K562 (cell line): ENCODE results near the gene SPEM3. TPM values are rescaled to one million over a fixed set of nuclear protein-coding genes. Genes with fewer than 3 reads are reported as not detected.

Experiments
- CBX5 ChIP-seq: IDR thresholded peaks from 2 replicates; pipeline ENCODE4 v1.6.1; 2014; ENCODE audit warnings: low read depth, borderline replicate concordance
- MAZ ChIP-seq, 2 experiments: fragments of 450-650 bp in 1 of 2; sonication (generic) in 1 of 2; formaldehyde crosslinking; IDR thresholded peaks in 1 of 2; conservative IDR thresholded peaks in 1 of 2; 2 replicates each; pipeline versions ENCODE4 v1.4.0 to v1.5.0; 2020; ENCODE audit warnings: mild to moderate bottlenecking in 1 of 2, missing genetic modification reagents in 1 of 2
- PHF8 ChIP-seq: fragments of 200-600 bp; sonication (generic); IDR thresholded peaks from 2 replicates; pipeline ENCODE4 v1.6.1; 2012; ENCODE audit warnings: mixed run types, mild to moderate bottlenecking, inconsistent platforms, low read length, moderate library complexity, borderline replicate concordance
- ZFX ChIP-seq: sonication (generic); formaldehyde crosslinking; IDR thresholded peaks from 2 replicates; pipeline ENCODE4 v1.8.0; 2022; ENCODE audit warnings: mild to moderate bottlenecking, missing genetic modification reagents, moderate library complexity
- ZNF217 ChIP-seq: sonication (generic); formaldehyde crosslinking; IDR thresholded peaks from 2 replicates; pipeline ENCODE4 v1.8.0; 2022; ENCODE audit warnings: mild to moderate bottlenecking, missing genetic modification reagents
- ZNF780A ChIP-seq: fragments of 250-450 bp; sonication (Bioruptor Pico); IDR thresholded peaks from 2 replicates; pipeline ENCODE4 v1.5.0; 2021; ENCODE audit warnings: mild to moderate bottlenecking
- polyA plus RNA-seq, 8 experiments: library from polyadenylated mRNA; depleted of rRNA in 4 of 8; stranded (reverse) in 5 of 8; unstranded in 3 of 8; fragments of >200 nt; fragmentation: Nextera tagmentation in 2 of 8; fragmentation: Illumina TruSeq in 1 of 8; extraction: Ambion mirVana in 2 of 8; extraction: Trizol in 1 of 8; gene quantifications; 2 replicates each; pipeline versions ENCODE4 v1.2.1 to v1.2.3, GENCODE V29; 2011 to 2014; ENCODE audit warnings: inconsistent platforms in 1 of 8, missing spikeins in 1 of 8
- total RNA-seq, 7 experiments: library from RNA; depleted of rRNA in 6 of 7; stranded (reverse); fragments of >200 nt in 6 of 7; fragmentation: Illumina TruSeq in 2 of 7; extraction: Trizol in 2 of 7; gene quantifications; 2 replicates each; pipeline versions ENCODE4 v1.2.1 to v1.2.3, GENCODE V29; 2011 to 2021; ENCODE audit warnings: low replicate concordance in 1 of 7
- TF ChIP-seq, protein P1 (sequence below), 2 experiments: IDR thresholded peaks; 2 replicates each; pipeline ENCODE4 v1.6.1; 2011; ENCODE audit warnings: borderline replicate concordance in 1 of 2, control low read depth in 1 of 2, low read depth in 1 of 2, low read length in 1 of 2, mild to moderate bottlenecking in 1 of 2, mixed read lengths in 1 of 2, moderate library complexity in 1 of 2; ENCODE audit not compliant: insufficient read depth in 1 of 2, insufficient read length in 1 of 2, poor library complexity in 1 of 2, severe bottlenecking in 1 of 2; ENCODE audit errors: extremely low read depth in 1 of 2
- TF ChIP-seq, protein P2 (sequence below): fragments of 450-650 bp; IDR thresholded peaks from 2 replicates; pipeline ENCODE4 v1.6.1; 2016
- TF ChIP-seq, protein P3 (sequence below): fragments of 200-800 bp; sonication (Bioruptor generic); IDR thresholded peaks from 2 replicates; pipeline ENCODE4 v1.6.1; 2017; ENCODE audit warnings: missing genetic modification characterization, missing compliant biosample characterization

SPEM3 gene
- total and polyA plus RNA-seq, 9 of the 15 experiments (the other 6 are each of a cell fraction or from before 2014, with no cell fraction given): not detected

DNA sequence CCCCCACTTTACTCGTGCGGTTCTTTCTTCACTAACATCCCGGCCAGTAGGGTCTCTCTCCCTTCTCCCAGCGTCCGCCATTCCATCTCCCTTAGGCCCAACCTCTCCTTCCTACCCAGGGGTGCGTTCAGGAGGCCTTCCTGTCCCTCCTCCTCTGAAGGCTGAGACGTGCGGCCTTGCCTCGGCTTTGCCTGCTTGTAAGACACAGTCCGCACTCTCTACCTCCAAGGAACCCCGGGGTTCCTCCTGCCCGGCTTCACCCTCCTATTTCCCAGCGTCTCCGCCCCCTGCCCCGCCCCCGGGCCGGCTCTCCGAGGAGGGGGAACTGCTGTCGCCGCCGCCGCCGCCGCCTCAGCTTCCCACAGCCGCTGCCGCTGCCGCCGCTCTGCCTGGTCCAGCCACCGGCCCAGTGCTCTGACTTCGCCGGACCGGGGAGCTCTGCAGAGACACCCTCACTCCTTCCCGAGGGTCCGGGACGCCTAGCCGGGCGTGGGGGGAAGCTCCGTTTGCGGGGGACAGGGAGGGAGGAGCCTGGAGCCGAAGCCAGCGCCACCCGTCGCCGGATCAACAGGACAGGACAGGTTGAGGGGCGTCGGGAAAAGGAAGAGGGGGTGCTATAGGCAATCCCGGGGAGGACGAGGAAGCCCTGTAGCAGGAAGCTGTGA, 9.4 kb downstream of the SPEM3 start (continued):
- TF ChIP-seq, protein P1, sequence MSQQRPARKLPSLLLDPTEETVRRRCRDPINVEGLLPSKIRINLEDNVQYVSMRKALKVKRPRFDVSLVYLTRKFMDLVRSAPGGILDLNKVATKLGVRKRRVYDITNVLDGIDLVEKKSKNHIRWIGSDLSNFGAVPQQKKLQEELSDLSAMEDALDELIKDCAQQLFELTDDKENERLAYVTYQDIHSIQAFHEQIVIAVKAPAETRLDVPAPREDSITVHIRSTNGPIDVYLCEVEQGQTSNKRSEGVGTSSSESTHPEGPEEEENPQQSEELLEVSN (IDR thresholded peaks at IDR 0.05; ENCODE audit: borderline replicate concordance in 1 of 2, extremely low read depth in 1 of 2, insufficient read depth in 1 of 2, insufficient read length in 1 of 2, low read depth in 1 of 2, low read length in 1 of 2, poor library complexity in 1 of 2, severe bottlenecking in 1 of 2): peak in 1 of 2 experiments; percentile 38
- TF ChIP-seq, protein P2, sequence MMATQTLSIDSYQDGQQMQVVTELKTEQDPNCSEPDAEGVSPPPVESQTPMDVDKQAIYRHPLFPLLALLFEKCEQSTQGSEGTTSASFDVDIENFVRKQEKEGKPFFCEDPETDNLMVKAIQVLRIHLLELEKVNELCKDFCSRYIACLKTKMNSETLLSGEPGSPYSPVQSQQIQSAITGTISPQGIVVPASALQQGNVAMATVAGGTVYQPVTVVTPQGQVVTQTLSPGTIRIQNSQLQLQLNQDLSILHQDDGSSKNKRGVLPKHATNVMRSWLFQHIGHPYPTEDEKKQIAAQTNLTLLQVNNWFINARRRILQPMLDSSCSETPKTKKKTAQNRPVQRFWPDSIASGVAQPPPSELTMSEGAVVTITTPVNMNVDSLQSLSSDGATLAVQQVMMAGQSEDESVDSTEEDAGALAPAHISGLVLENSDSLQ: no peak
- peak in 1 of 2 experiments; percentile 55; a peak in 2 of 4 replicates for TF ChIP-seq MAZ (CRISPR knock-in tag; conservative IDR thresholded peaks at IDR 0.05 in 1 of 2, IDR thresholded peaks at IDR 0.05 in 1 of 2)
- no peak for TF ChIP-seq ZNF217
- peak; percentile 46 for TF ChIP-seq ZFX
- TF ChIP-seq, protein P3, sequence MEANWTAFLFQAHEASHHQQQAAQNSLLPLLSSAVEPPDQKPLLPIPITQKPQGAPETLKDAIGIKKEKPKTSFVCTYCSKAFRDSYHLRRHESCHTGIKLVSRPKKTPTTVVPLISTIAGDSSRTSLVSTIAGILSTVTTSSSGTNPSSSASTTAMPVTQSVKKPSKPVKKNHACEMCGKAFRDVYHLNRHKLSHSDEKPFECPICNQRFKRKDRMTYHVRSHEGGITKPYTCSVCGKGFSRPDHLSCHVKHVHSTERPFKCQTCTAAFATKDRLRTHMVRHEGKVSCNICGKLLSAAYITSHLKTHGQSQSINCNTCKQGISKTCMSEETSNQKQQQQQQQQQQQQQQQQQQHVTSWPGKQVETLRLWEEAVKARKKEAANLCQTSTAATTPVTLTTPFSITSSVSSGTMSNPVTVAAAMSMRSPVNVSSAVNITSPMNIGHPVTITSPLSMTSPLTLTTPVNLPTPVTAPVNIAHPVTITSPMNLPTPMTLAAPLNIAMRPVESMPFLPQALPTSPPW (CRISPR knock-in tag): peak; percentile 59; the same call in 1 of the 2 replicates
- no peak for TF ChIP-seq ZNF780A (CRISPR knock-in tag)
- no peak for TF ChIP-seq CBX5
- TF ChIP-seq PHF8: peak; percentile 33; the same call in 1 of the 2 replicates
